Measurements from ENCODE around the gene TMCC3. TPM values are rescaled to one million over a fixed set of nuclear protein-coding genes. Genes with fewer than 3 reads are reported as not detected.
"Not testable (repeated sequence)": the region's sequence is repeated elsewhere in the genome, so short reads cannot be mapped to it uniquely, and the experiment has no call there.

Gene TMCC3, protein sequence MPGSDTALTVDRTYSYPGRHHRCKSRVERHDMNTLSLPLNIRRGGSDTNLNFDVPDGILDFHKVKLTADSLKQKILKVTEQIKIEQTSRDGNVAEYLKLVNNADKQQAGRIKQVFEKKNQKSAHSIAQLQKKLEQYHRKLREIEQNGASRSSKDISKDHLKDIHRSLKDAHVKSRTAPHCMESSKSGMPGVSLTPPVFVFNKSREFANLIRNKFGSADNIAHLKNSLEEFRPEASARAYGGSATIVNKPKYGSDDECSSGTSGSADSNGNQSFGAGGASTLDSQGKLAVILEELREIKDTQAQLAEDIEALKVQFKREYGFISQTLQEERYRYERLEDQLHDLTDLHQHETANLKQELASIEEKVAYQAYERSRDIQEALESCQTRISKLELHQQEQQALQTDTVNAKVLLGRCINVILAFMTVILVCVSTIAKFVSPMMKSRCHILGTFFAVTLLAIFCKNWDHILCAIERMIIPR
- 0.08 and 0.12 TPM in 2 replicates for total RNA-seq

DNA sequence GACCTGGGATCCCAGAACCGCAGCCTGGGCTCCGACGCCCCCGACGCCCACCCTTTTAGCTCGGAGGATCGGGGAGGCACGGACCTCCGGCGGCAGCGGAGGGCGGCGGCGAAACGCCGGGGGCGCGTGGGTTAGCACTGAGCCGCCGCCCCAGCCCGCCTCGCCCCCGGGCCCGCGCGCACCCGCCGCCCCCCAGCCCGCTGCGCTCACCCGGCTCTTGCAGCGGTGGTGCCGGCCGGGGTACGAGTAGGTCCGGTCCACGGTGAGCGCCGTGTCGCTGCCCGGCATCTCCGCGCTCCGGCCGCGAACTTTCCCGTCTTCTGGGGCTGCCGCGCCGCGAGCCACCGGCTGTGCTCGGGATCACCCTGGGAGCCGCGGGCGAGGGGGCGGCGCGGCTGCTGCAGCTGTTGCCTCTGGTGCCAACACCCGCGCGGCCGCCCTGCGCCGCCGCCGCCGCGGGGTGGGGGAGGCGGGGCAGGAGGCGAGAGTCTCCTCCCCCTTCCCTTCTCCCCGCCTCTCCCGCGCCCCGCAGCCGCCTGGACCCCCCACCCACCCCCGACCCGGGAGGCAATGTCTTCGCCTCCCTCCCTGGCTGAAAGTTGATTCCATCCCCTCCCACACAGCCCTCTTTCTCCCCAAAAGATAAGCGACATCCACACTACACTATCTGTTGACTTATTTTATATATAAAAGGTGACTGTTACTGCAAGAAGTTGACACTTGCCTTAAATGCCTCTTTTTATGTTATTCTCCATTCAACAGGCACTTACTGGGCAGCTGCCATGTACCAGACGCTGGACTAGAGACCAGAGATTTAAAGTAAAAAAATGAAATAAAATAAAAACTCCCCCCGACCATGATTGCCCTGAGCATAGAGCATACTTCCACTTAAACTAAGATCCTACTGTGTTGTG lies at the start of gene TMCC3:
Gene TMCC3 (minus strand): TSS at position 415 of the 914 bp plus-strand sequence. CDS start 127 bp downstream, at position 288.
- intact Hi-C loops (cut with micrococcal nuclease) = no loop called here
- Mint-ChIP-seq H3K27me3 (ENCODE audit: insufficient read depth) (peaks cover 68% of the 10 kb centered on the region), H3K36me3 (ENCODE audit: low read depth) (no peaks in the 10 kb centered on the region), H3K27ac (peak within 1 kb of the TSS; percentile 18), H3K9me3 (no peaks in the 10 kb centered on the region), H3K4me3 (peak within 1 kb of the TSS; percentile 80), H3K4me1 (ENCODE audit: low read depth) (peaks cover 6% of the 10 kb centered on the region)
- no peak for DNase-seq (ENCODE audit: low spot score)

DNA sequence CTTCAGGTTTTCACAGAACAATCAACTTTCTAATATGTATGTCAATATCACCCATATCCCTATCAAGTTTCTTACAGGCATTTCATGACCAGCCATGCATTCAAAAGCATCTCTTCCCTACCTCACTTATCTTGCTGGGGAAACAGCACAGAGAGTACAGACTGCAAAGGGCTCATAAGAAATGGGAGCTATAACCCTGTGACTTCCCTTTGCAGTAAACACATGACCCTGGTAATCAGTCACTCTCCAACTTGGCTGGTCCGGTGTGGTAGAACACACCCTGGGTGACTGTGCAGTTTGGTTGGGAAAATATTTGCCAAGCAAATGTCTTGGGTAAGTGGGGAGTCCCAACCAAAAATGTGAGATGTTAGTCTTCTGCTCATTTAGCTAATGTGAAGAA lies 49.4 kb upstream of the TMCC3 start:
- no peaks in the 10 kb centered on the region for H3K4me1 Mint-ChIP-seq (ENCODE audit: low read depth)
- no peaks in the 10 kb centered on the region for H3K36me3 Mint-ChIP-seq (ENCODE audit: low read depth)
- H3K9me3 Mint-ChIP-seq = no peaks in the 10 kb centered on the region
- no peak overlapping the region for H3K27ac Mint-ChIP-seq
- H3K4me3 Mint-ChIP-seq = no peak overlapping the region
- intact Hi-C loops (cut with micrococcal nuclease) = no loop called here
- H3K27me3 Mint-ChIP-seq (ENCODE audit: insufficient read depth) = peaks cover 31% of the 10 kb centered on the region
- DNase-seq (ENCODE audit: low spot score) = no peak

DNA sequence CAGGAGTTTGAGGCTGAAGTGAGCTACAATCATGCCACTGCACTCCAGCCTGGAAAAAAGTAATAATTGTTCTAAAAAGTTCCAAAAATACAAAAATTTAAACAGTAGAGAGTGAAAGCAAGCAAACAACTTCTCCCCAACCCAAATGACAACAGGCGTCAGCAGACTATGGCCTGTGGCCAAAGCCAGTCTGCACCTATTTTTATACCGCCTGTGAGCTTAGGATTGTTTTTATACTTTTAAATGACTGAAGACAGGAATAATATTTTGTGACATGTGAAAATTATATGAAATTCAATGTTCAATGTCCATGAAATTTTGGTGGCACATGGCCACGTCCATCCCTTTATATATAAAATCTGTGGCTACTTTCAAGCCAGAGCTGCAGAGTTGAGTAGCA lies 48.2 kb upstream of the TMCC3 start:
- no peak for DNase-seq (ENCODE audit: low spot score)
- intact Hi-C loops (cut with micrococcal nuclease) = no loop called here
- no peak overlapping the region for H3K4me3 Mint-ChIP-seq
- no peaks in the 10 kb centered on the region for H3K9me3 Mint-ChIP-seq
- H3K4me1 Mint-ChIP-seq (ENCODE audit: low read depth) = no peaks in the 10 kb centered on the region
- H3K27me3 Mint-ChIP-seq (ENCODE audit: insufficient read depth) = peaks cover 25% of the 10 kb centered on the region
- H3K27ac Mint-ChIP-seq = no peak overlapping the region
- H3K36me3 Mint-ChIP-seq (ENCODE audit: low read depth) = no peaks in the 10 kb centered on the region

DNA sequence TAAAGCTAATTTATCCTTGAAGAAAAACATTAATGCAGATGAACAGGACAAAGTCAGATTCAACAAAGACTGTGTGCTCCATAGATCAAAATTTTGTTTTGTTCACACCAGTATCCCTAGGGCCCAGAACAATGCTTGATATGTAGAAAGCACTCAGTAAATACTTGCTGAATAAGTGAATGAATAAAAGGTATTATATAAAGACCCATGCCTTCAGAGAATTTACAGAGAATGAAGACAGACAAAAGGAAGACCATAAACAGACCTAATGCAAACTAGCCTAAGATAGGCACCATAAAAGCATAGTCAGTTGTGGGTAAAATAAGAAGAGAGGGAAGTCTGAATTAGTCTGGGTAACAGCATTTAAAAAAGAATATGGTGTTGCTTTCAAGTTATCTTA lies 47.3 kb upstream of the TMCC3 start:
- Mint-ChIP-seq H3K9me3 (no peaks in the 10 kb centered on the region), H3K4me3 (no peak overlapping the region)
- intact Hi-C loops (cut with micrococcal nuclease) = no loop called here

DNA sequence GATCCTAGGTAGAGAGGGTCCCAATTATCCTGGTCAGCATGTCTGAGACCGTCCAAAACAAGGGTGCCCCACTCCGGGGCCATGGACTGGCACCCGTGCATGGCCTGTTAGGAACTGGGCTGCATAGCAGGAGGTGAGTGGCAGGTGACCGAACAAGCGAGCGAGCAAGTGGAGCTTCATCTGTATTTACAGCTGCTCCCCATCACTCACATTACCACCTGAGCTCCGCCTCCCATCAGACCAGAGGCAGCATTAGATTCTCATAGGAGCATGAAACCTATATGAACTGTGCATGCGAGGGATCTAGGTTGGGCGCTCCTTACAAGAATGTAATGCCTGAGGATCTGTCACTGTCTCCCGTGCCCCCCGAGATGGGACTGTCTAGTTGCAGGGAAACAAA lies 44.4 kb upstream of the TMCC3 start:
- Mint-ChIP-seq H3K4me1 (ENCODE audit: low read depth) (no peaks in the 10 kb centered on the region), H3K27ac (no peak overlapping the region), H3K4me3 (no peak overlapping the region), H3K36me3 (ENCODE audit: low read depth) (no peaks in the 10 kb centered on the region), H3K27me3 (ENCODE audit: insufficient read depth) (peaks cover 11% of the 10 kb centered on the region), H3K9me3 (no peaks in the 10 kb centered on the region)
- no peak for DNase-seq (ENCODE audit: low spot score)
- intact Hi-C loops (cut with micrococcal nuclease) = no loop called here

More for the DNA sequence above, 47.3 kb upstream of the TMCC3 start:
- no peak for DNase-seq (ENCODE audit: low spot score)
- H3K27ac Mint-ChIP-seq = no peak overlapping the region
- H3K27me3 Mint-ChIP-seq (ENCODE audit: insufficient read depth) = peaks cover 21% of the 10 kb centered on the region
- H3K4me1 Mint-ChIP-seq (ENCODE audit: low read depth) = no peaks in the 10 kb centered on the region
- H3K36me3 Mint-ChIP-seq (ENCODE audit: low read depth) = no peaks in the 10 kb centered on the region

DNA sequence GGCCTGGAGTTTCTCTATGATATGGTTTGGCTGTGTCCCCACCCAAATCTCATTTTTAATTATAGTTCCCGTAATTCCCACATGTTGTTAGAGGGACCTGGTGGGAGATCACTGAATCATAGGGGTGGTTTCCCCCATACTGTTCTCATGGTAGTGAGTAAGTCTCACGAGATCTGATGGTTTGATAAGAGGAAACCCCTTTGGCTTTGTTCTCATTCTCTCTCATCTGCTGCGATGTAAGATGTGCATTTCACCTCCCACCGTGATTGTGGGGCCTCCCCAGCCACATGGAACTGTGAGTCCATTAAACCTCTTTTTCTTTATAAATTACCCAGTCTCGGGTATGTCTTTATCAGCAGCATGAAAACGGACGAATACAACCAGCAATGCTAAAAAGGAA lies 42.5 kb upstream of the TMCC3 start:
- DNase-seq (ENCODE audit: low spot score); H3K9me3 Mint-ChIP-seq; H3K27ac Mint-ChIP-seq; H3K4me3 Mint-ChIP-seq; intact Hi-C loops (cut with micrococcal nuclease); H3K27me3 Mint-ChIP-seq (ENCODE audit: insufficient read depth); H3K36me3 Mint-ChIP-seq (ENCODE audit: low read depth); H3K4me1 Mint-ChIP-seq (ENCODE audit: low read depth): not testable (repeated sequence)

DNA sequence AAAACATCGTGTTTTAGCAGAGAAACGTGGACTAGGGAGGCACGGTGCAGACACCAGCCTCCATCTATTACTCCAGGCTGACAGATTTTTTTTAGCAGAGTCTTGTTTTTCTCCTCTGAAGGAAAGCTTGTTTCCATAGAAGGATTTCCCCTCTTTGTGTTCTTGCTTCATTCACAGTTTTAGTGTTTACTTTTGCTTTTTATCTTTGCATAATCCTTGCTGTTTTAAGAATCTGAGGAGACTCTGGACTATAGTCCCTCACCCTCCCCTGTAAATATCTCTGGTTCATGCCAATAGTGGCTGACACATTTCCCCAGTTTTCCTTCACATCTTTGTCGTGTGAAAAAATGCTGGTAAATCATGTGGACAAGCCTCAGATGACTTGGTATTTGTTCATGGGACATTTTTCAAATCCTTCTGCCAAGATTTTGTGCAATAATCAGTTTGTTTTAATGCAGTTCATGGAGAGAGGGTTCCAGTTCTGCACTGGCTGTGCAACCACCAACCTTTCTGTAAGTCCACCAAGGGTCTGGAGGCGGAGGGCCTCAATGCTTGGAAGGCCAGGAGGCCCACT lies 39.9 kb upstream of the TMCC3 start:
- H3K4me3 Mint-ChIP-seq = no peak overlapping the region
- H3K27ac Mint-ChIP-seq = no peak overlapping the region
- H3K27me3 Mint-ChIP-seq (ENCODE audit: insufficient read depth) = no peaks in the 10 kb centered on the region
- no peaks in the 10 kb centered on the region for H3K36me3 Mint-ChIP-seq (ENCODE audit: low read depth)
- DNase-seq (ENCODE audit: low spot score) = no peak
- intact Hi-C loops (cut with micrococcal nuclease) = no loop called here
- H3K9me3 Mint-ChIP-seq = no peaks in the 10 kb centered on the region
- H3K4me1 Mint-ChIP-seq (ENCODE audit: low read depth) = no peaks in the 10 kb centered on the region

DNA sequence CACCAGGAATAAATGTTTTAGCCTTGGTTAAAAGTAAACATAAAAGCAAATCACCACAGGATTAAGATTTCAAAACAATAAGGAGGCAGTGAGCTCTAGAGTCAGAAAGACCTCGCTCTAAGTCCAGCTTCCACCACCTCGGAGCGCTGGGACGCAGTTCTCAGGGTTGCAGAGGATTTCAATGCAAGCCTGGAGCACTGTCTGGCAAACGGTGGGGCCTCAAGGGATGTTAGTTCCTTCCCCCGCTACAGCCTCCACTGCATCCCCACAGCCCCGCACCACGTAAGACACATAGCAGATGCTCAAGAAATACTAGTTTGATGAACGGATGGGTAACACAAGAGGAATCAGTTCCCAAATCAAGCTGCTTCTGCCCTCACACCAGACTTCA lies 39.3 kb upstream of the TMCC3 start:
- H3K27ac Mint-ChIP-seq = no peak overlapping the region
- H3K9me3 Mint-ChIP-seq = no peaks in the 10 kb centered on the region
- no peaks in the 10 kb centered on the region for H3K36me3 Mint-ChIP-seq (ENCODE audit: low read depth)
- intact Hi-C loops (cut with micrococcal nuclease) = no loop called here
- no peaks in the 10 kb centered on the region for H3K4me1 Mint-ChIP-seq (ENCODE audit: low read depth)
- no peak overlapping the region for H3K4me3 Mint-ChIP-seq
- no peaks in the 10 kb centered on the region for H3K27me3 Mint-ChIP-seq (ENCODE audit: insufficient read depth)
- no peak for DNase-seq (ENCODE audit: low spot score)

DNA sequence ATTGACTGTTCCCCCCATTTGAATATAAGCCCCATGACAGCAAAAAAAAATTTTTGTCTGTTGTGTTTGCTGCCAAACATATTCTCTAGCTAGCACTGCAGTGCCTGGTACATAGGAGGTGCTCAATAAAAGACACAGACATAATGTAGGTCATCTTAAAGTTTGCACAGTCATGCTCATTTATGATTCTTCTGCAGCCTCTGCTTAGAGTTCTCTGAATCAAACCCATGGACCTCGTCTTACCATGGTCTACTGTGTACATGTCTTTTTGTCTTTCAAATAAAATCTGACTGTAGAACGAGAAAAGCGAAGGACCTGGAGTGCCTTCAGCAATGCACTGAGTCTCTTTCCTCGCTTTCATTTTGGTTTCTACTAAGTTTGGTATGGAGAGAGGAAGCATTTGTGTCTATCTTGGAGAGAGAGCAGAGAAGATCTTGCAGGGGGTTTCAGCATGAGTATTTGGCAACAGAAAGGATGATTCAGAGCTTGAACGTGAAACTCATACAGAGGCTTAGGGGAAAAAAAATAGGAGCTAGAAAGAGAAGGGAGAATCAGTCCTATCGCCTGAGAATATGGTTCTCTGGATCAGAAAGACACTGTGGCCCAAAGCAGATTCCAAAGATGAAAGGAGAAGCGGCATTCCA lies 38.8 kb upstream of the TMCC3 start:
- Mint-ChIP-seq H3K9me3 (no peaks in the 10 kb centered on the region), H3K27me3 (ENCODE audit: insufficient read depth) (peaks cover 2% of the 10 kb centered on the region), H3K27ac (no peak overlapping the region), H3K36me3 (ENCODE audit: low read depth) (no peaks in the 10 kb centered on the region), H3K4me3 (no peak overlapping the region), H3K4me1 (ENCODE audit: low read depth) (no peaks in the 10 kb centered on the region)
- intact Hi-C loops (cut with micrococcal nuclease) = no loop called here
- DNase-seq (ENCODE audit: low spot score) = no peak

DNA sequence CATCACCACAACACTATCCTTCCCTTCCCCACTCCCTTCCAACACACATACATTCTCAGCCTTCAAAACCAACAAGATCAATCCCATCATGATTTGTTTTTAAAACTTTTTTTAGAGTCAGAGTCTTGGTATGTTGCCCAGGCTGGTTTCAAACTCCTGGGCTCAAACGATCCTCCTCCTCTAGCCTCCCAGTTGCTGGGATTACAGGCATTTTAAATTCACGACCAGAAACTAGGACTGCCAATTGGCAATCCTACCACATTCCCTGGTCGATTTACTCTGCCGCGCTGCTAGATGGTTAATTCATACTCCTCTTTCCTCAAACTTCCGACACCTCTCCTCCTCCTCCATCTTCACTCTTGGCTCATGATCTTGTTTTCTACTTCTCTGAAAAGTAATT lies 37.5 kb upstream of the TMCC3 start:
- no peak for DNase-seq (ENCODE audit: low spot score)
- no peaks in the 10 kb centered on the region for H3K9me3 Mint-ChIP-seq
- peaks cover 2% of the 10 kb centered on the region for H3K27me3 Mint-ChIP-seq (ENCODE audit: insufficient read depth)
- H3K4me3 Mint-ChIP-seq = no peak overlapping the region
- no peak overlapping the region for H3K27ac Mint-ChIP-seq
- intact Hi-C loops (cut with micrococcal nuclease) = no loop called here
- H3K4me1 Mint-ChIP-seq (ENCODE audit: low read depth) = no peaks in the 10 kb centered on the region
- no peaks in the 10 kb centered on the region for H3K36me3 Mint-ChIP-seq (ENCODE audit: low read depth)

DNA sequence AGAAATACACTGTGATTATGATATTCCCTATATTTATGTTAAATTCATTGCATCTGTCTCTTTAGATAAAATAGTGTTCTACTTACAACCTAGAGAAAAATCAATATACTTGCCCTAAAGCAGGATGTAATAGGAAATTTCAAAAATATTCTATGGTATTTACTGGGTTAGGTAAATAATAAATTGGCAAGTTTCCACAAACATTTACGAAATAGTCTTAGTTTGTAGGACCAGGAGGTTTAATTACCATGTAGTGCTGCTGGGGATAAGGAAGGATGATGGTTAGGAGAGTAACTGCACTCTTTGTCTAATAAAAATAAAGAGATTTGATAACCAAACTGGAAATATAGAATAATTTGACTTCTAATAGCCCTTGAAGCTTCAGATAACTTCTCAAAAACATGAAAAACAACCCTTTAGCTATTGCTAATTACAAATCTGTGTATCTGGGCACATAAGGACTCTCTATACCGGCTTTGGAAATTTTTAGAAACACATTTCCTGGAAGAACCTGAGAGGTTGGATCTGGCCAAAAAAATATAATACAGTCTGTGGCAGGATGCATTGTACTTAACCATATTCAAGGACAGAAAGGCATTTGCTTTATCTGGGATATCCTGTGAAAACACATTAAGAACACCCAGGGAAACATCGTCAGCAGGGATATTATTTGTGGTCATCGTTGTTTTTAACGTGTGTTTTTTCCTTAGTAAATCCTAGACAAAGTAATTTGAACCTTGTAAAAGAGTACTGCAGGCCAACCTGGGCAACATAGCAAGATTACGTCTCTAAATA lies 36.7 kb upstream of the TMCC3 start:
- H3K4me1 Mint-ChIP-seq (ENCODE audit: low read depth) = no peaks in the 10 kb centered on the region
- no peaks in the 10 kb centered on the region for H3K9me3 Mint-ChIP-seq
- no peaks in the 10 kb centered on the region for H3K36me3 Mint-ChIP-seq (ENCODE audit: low read depth)
- no peak overlapping the region for H3K4me3 Mint-ChIP-seq
- no peak for DNase-seq (ENCODE audit: low spot score)
- no peak overlapping the region for H3K27ac Mint-ChIP-seq
- H3K27me3 Mint-ChIP-seq (ENCODE audit: insufficient read depth) = peaks cover 2% of the 10 kb centered on the region
- intact Hi-C loops (cut with micrococcal nuclease) = no loop called here
